Bronchial epithelial cell (primary cell): ENCODE data around the gene ANKRD39. TPM values are rescaled to one million over a fixed set of nuclear protein-coding genes. Genes with fewer than 3 reads are reported as not detected.

Experiments used
- DNase-seq: peaks from one replicate; pipeline ENCODE4 v3.0.0-alpha.2; 2010; ENCODE audit warnings: low read depth
- FAIRE-seq: peaks from 2 replicates; lab custom pipeline; 2011; peaks lifted over from hg19 to GRCh38; lab: Jason Lieb, UNC
- H3K27me3 ChIP-seq: 2 replicates; pipeline ENCODE4 v1.5.1; 2011; ENCODE audit warnings: low read length; ENCODE audit not compliant: control insufficient read depth, insufficient read depth
- H3K36me3 ChIP-seq: 2 replicates; pipeline ENCODE4 v1.5.1; 2011; ENCODE audit warnings: low read length; ENCODE audit not compliant: control insufficient read depth, insufficient read depth
- H3K4me3 ChIP-seq: 2 replicates; pipeline ENCODE4 v1.5.1; 2011; ENCODE audit warnings: mild to moderate bottlenecking, low read depth, low read length, control low read depth
- total RNA-seq: library from RNA; depleted of rRNA; stranded (reverse); fragments of >200 nt; gene quantifications from 2 replicates; pipeline ENCODE4 v1.2.1, GENCODE V29; 2014
- TF ChIP-seq, protein P1 (sequence below): IDR thresholded peaks from 2 replicates; pipeline ENCODE4 v1.5.1; 2011; ENCODE audit warnings: mild to moderate bottlenecking, moderate library complexity, low read length, control low read depth, inconsistent platforms; ENCODE audit not compliant: insufficient read depth, severe bottlenecking

The ANKRD39 gene, protein sequence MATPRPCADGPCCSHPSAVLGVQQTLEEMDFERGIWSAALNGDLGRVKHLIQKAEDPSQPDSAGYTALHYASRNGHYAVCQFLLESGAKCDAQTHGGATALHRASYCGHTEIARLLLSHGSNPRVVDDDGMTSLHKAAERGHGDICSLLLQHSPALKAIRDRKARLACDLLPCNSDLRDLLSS
- total RNA-seq = 5.8 and 8.2 TPM in 2 replicates

DNA sequence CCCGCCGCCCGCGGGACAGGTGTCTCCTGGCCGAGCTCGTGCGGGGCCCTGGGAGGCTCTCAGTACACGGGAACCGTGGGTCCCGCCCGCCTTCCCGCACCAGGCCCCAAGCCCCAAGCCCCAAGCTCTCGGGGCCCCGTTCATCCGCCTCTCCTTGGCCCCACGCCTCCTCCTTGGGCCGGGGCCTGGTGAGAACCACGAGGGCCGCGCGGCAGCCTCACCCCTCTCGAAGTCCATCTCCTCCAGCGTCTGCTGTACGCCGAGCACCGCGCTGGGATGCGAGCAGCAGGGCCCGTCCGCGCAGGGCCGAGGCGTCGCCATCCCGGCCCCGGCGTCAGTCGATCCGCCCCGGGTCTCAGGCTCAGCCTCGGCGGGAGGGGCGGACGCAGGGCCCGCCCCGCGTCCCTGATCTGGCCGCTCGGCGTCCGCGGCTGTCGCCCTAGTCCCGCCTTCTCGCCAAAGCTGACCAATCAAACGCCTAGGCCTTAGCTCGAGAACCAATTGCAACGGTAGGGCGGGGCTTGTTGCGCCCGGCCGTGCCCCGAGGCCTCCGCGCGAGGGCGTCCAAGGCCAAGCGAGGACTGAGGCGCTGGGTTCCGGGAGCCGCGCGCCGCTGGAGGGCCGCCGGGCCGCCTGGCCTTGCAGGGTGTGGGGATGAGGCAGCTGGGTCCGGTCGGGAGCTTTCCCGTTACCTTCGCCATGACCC is at the start of gene ANKRD39:
Gene ANKRD39, minus strand, starts transcription at position 350 of the 706 bp plus-strand sequence. Its CDS starts 29 bp downstream, at position 321.
- no peak for FAIRE-seq
- DNase-seq = peak; percentile 93

DNA sequence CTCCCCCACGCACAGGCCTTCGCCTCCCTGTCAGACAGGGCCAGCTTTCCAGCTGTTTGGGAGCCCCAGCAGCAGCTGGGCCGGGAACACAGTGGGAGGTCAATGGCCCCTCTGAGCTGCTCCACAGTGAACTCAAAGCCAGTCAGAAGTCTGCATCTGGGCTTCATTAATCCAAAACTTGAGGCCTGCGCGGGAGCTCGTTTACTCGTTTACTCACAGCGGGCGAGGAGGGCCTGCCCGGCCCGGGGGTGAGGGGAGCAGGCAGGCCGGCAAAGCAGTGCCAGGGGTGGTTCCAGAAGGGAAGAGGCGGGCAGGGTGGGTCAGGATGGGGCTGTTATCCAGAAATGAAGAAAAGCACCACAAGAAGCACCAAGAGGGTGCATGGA is 48.9 kb upstream of the ANKRD39 start:
- H3K4me3 ChIP-seq = no peak overlapping the region
- no peaks in the 10 kb centered on the region for H3K36me3 ChIP-seq
- DNase-seq (no peak), FAIRE-seq (no peak)
- no peaks in the 10 kb centered on the region for H3K27me3 ChIP-seq
- TF ChIP-seq, protein P1, sequence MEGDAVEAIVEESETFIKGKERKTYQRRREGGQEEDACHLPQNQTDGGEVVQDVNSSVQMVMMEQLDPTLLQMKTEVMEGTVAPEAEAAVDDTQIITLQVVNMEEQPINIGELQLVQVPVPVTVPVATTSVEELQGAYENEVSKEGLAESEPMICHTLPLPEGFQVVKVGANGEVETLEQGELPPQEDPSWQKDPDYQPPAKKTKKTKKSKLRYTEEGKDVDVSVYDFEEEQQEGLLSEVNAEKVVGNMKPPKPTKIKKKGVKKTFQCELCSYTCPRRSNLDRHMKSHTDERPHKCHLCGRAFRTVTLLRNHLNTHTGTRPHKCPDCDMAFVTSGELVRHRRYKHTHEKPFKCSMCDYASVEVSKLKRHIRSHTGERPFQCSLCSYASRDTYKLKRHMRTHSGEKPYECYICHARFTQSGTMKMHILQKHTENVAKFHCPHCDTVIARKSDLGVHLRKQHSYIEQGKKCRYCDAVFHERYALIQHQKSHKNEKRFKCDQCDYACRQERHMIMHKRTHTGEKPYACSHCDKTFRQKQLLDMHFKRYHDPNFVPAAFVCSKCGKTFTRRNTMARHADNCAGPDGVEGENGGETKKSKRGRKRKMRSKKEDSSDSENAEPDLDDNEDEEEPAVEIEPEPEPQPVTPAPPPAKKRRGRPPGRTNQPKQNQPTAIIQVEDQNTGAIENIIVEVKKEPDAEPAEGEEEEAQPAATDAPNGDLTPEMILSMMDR = no peak

More for the DNA sequence above, at the start of gene ANKRD39:
- H3K27me3 ChIP-seq = no peaks in the 10 kb centered on the region
- H3K36me3 ChIP-seq = peaks cover 12% of the 10 kb centered on the region
- peak within 1 kb of the TSS; percentile 78 for H3K4me3 ChIP-seq
- TF ChIP-seq, protein P1 = peak; percentile 76

DNA sequence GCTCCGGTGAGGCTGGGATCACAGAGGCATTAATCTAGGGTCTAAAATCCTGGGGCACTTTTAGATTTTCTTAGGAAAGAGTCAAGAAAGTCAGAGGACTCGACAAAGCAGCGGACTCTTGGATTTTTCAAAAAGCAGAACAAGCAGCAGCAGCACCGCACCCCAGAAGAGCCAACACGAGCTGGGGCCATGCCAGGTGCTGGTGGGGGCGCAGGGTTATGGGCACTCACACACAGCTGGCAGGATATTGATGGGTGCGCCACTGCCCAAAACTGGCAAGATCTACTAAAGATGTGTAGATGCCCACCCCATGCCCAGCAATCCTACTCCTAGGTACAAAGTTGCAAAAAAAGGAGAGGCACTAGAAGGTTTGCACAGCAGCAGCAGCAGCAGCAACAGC is 46.0 kb upstream of the ANKRD39 start:
- Histone ChIP-seq H3K4me3 (no peak overlapping the region), H3K36me3 (no peaks in the 10 kb centered on the region), H3K27me3 (no peaks in the 10 kb centered on the region)
- TF ChIP-seq, protein P1 = no peak
- FAIRE-seq = no peak
- no peak for DNase-seq

DNA sequence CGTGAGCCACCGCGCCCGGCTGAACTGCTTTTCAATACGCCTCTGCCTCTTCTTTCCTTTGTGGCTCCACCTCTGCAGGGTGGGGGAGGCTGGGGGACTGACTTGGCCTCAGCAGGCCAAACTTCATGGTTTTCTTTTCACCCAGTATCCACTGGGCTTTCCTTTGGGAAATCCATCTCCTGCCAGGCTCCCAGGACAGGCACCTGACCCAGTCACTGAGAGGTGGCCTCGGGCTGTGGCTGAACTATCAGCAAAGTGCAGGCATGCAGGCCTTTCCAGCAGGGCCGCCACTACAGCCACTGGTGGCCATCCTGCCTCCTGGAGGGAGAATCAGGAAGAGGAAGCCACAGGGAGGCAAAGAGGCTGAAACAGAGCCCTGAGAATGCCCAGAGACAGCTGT is 45.5 kb upstream of the ANKRD39 start:
- FAIRE-seq (no peak), DNase-seq (no peak)
- H3K36me3 ChIP-seq = no peaks in the 10 kb centered on the region
- TF ChIP-seq, protein P1 = no peak
- no peaks in the 10 kb centered on the region for H3K27me3 ChIP-seq
- no peak overlapping the region for H3K4me3 ChIP-seq

DNA sequence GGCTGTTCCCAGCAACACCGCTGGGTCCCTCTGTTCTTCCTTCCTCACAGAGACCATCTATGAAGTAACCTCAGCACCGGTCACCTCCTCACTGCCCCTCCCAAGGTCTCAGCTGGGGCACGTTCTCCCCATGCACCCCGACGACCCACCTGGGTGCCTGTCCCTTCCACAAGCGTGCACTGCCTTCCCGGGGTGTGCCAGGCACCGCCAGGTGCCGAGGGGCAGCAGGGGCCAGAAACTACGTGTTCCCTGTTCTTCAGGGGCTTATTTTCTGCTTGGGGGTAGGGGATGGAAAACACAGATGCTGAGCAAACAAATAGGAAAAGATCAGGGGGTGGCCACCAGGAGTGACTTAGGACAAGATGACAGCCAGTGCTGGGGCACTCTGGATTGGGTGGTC is 42.4 kb upstream of the ANKRD39 start:
- no peaks in the 10 kb centered on the region for H3K27me3 ChIP-seq
- DNase-seq = no peak
- peak; percentile 18 for FAIRE-seq
- no peak overlapping the region for H3K4me3 ChIP-seq
- TF ChIP-seq, protein P1 = no peak
- H3K36me3 ChIP-seq = no peaks in the 10 kb centered on the region
